HFFc6 (cell line): ENCODE measurements around the gene AIFM1. TPM values are rescaled to one million over a fixed set of nuclear protein-coding genes. Genes with fewer than 3 reads are reported as not detected.
A peak's percentile ranks its signal among the peaks of the same experiment; 100 is the strongest.

Experiments
- DNase-seq: peaks from one replicate; pipeline ENCODE4 v3.0.0-alpha.2; 2018
- H3K27ac Mint-ChIP-seq: 2 replicates; pipeline ENCODE4 v1.8.0; 2020; ENCODE audit warnings: mild to moderate bottlenecking, mixed read lengths
- H3K27me3 Mint-ChIP-seq: 2 replicates; pipeline ENCODE4 v1.8.0; 2021; ENCODE audit warnings: mild to moderate bottlenecking, moderate library complexity, mixed read lengths; ENCODE audit not compliant: insufficient read depth
- H3K36me3 Mint-ChIP-seq: 2 replicates; pipeline ENCODE4 v1.8.0; 2021; ENCODE audit warnings: low read depth, mixed read lengths
- H3K4me1 Mint-ChIP-seq: 2 replicates; pipeline ENCODE4 v1.8.0; 2020; ENCODE audit warnings: low read depth, mixed read lengths
- H3K4me3 Mint-ChIP-seq: 2 replicates; pipeline ENCODE4 v1.8.0; 2020; ENCODE audit warnings: mild to moderate bottlenecking, moderate library complexity, mixed read lengths
- H3K9me3 Mint-ChIP-seq: 2 replicates; pipeline ENCODE4 v1.8.0; 2020; ENCODE audit warnings: mild to moderate bottlenecking, mixed read lengths
- total RNA-seq, 6 experiments: library from RNA; stranded (reverse); fragmentation: NEBNext Ultra II Directional; extraction: Animal tissue kit (Norgen Biotek cat#: 25700); gene quantifications; 2 replicates in 1 of 6; 3 replicates in 5 of 6; pipeline ENCODE4 v1.2.3, GENCODE V29; 2021
- TF ChIP-seq, protein P1 (sequence below): fragments of 200-600 bp; sonication (generic); IDR thresholded peaks from 2 replicates; pipeline ENCODE4 v1.5.0; 2021; ENCODE audit warnings: antibody characterized with exemption, mild to moderate bottlenecking

AIFM1 gene
- total RNA-seq, 6 experiments from 2014 or later = 31.9 to 39.5 (median 33.8) TPM

DNA sequence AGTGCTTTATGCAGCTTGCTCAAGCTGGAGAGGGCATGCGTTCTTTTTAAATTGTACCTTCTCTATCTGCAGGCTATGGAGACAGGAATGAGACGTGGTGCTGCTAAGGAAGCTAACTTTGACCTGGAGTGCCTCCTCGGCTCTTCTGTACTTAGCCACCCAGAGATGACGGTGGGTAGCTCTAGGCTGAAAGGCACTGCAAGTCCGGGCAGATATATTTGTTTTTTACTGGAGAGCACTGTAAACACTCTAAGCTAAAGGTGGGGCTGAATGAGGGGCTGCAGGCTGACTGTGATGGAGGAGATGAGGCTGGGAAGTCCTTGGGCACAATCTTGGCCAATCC is 67.5 kb downstream of the AIFM1 start:
- no peak overlapping the region for H3K4me3 Mint-ChIP-seq
- TF ChIP-seq, protein P1, sequence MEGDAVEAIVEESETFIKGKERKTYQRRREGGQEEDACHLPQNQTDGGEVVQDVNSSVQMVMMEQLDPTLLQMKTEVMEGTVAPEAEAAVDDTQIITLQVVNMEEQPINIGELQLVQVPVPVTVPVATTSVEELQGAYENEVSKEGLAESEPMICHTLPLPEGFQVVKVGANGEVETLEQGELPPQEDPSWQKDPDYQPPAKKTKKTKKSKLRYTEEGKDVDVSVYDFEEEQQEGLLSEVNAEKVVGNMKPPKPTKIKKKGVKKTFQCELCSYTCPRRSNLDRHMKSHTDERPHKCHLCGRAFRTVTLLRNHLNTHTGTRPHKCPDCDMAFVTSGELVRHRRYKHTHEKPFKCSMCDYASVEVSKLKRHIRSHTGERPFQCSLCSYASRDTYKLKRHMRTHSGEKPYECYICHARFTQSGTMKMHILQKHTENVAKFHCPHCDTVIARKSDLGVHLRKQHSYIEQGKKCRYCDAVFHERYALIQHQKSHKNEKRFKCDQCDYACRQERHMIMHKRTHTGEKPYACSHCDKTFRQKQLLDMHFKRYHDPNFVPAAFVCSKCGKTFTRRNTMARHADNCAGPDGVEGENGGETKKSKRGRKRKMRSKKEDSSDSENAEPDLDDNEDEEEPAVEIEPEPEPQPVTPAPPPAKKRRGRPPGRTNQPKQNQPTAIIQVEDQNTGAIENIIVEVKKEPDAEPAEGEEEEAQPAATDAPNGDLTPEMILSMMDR = no peak
- no peak for DNase-seq
- H3K9me3 Mint-ChIP-seq = no peaks in the 10 kb centered on the region
- H3K27me3 Mint-ChIP-seq = no peaks in the 10 kb centered on the region
- peaks cover 4% of the 10 kb centered on the region; the same call in 1 of the 2 replicates for H3K36me3 Mint-ChIP-seq
- peaks cover 20% of the 10 kb centered on the region for H3K4me1 Mint-ChIP-seq
- peak overlapping the region; percentile 24; the same call in 1 of the 2 replicates for H3K27ac Mint-ChIP-seq

DNA sequence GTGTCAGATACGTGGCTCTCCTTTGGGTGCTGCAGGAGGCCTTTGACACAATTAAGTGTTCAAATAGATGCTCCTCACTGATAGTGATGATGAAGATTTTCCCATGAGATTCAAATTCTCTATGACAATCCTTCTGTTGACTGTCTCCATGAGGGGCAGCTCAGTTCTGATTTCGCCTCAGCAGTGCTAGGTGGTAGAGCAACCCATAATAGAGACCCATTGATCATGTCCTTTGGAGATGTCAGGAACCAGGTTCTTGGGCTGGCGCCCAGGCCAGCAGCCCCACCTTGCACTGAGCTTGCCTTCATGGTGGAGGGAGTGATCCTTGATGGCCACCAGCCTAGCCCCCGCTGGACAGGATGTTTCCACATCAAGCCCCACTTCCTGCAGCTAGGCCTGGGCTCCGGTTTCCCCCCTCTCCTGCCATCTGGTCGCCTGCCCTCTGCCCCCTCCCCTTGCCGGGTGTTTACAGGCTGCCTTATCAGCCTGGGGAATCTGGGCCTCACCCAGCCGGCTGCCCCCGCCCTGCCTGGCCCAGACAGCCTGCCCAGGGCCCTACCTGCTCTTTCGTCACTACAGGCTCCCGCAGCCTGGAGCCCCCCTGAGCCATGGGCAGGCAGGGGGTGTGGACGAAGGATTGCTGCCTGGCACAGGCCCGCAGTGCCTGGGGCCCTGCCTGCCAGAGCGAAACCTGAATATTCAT is 68.0 kb downstream of the AIFM1 start:
- Mint-ChIP-seq H3K27me3 (no peaks in the 10 kb centered on the region), H3K27ac (no peak overlapping the region), H3K4me3 (no peak overlapping the region), H3K4me1 (peaks cover 17% of the 10 kb centered on the region), H3K9me3 (no peaks in the 10 kb centered on the region), H3K36me3 (peaks cover 4% of the 10 kb centered on the region; the same call in 1 of the 2 replicates)
- TF ChIP-seq, protein P1 = no peak
- no peak for DNase-seq

DNA sequence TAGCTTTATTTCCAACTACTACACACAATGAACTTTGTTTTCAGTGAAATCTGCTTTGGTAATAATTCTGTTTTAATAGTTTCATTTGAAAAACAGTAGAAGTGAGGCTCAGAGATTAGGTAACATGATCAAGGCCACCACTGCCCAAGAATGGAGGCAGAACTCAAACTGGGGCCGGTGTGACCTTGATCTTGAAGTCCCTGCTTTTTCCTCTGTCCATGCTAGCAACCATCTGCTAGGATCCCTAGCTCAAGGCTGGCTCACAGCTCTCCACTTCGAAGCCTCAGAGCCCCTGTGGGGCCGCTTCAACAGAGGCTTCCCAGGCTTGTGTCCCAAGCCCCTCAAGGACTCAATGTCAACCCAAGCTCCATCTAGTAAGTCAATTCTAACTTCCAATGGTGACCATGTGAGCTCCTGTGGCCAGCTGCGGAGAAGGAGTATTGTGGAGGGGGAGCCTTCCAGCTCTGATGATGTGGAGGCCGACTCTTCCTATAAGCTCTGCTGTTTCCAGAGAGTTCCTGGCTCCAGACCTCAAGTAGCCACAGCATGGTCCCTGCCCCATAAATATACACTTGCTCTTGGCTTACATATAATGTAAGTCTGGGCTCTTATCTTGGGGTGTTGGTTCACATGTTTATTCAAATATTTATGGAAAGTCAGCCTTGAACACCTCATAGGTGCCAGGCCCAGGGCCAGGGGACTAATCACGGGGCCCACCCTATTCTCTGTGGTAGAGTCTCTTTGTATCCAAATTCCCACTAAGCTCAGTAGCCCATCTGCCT is 70.2 kb downstream of the AIFM1 start:
- Mint-ChIP-seq H3K4me1 (peaks cover 10% of the 10 kb centered on the region), H3K27ac (no peak overlapping the region), H3K4me3 (no peak overlapping the region), H3K36me3 (no peaks in the 10 kb centered on the region), H3K27me3 (no peaks in the 10 kb centered on the region), H3K9me3 (no peaks in the 10 kb centered on the region)
- DNase-seq = no peak
- TF ChIP-seq, protein P1 = no peak

DNA sequence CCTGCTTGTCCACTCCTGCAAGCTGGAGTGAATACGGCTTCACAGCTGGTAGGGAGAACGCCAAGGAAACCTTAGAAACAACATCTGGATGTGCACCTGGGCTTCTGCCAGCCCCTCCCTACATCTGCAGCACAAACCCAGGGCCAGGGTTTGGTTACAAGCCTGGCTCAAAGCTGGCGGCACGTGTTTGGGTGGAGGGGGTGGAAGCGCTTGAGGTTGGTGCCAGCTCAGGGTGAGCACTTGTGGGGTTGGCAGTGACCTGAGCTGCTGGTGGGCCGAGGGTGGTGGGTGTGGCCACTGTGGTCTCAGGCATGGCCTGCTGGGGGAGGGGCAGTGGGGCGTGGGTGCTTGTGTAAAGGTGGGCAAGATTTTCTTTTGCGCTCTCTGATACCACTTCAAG is 70.9 kb downstream of the AIFM1 start:
- Mint-ChIP-seq H3K4me3 (no peak overlapping the region), H3K9me3 (no peaks in the 10 kb centered on the region), H3K27me3 (no peaks in the 10 kb centered on the region), H3K27ac (no peak overlapping the region), H3K4me1 (peaks cover 7% of the 10 kb centered on the region), H3K36me3 (no peaks in the 10 kb centered on the region)
- TF ChIP-seq, protein P1 = no peak
- no peak for DNase-seq

DNA sequence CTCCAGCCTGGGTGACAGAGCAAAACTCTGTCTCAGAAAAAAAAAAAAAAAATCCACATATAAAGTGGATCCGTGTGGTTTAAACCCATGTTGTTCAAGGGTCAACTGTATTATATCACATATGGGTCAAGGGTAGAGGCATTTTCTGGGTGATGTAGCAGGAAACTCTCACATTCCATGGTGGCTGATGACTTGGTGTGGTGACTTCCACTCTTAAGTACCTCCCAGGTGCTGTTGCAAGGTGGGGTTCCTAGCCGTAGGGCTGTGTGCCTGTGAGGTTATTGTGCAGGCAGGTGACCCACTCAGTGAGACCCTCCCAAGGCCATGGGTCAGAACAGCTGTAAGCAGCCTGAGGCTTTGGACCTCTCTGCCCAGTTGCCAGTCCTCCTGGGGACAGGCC is 72.4 kb downstream of the AIFM1 start:
- TF ChIP-seq, protein P1 = no peak
- Mint-ChIP-seq H3K27me3 (no peaks in the 10 kb centered on the region), H3K4me1 (peaks cover 10% of the 10 kb centered on the region), H3K27ac (no peak overlapping the region), H3K36me3 (no peaks in the 10 kb centered on the region), H3K9me3 (no peaks in the 10 kb centered on the region), H3K4me3 (no peak overlapping the region)
- DNase-seq = no peak
